SIG-M5 (cell line): ENCODE results near the gene CNGB1.
"Not testable (repeated sequence)": the region's sequence is repeated elsewhere in the genome, so short reads cannot be mapped to it uniquely, and the experiment has no call there.

Experiments
- DNase-seq: peaks from one replicate; lab custom pipeline; 2025; lab: John Stamatoyannopoulos, UW

The CNGB1 gene

GRCh38 chr16:57997176-57997527 is 26.2 kb upstream of the CNGB1 start:
- no peak for DNase-seq

GRCh38 chr16:57996406-57997175 is 25.7 kb upstream of the CNGB1 start:
- no peak for DNase-seq

- DNase-seq: no peak
These were observed 24.9 kb upstream of the CNGB1 start for GRCh38 chr16:57995721-57996405.

- no peak for DNase-seq
These were observed 23.9 kb upstream of the CNGB1 start for GRCh38 chr16:57994778-57995177.

GRCh38 chr16:57994361-57994760 is 23.4 kb upstream of the CNGB1 start:
- DNase-seq: no peak

- no peak for DNase-seq
These were observed 23.0 kb upstream of the CNGB1 start for GRCh38 chr16:57993897-57994296.

- no peak for DNase-seq
These were observed 22.5 kb upstream of the CNGB1 start for GRCh38 chr16:57993438-57993837.

GRCh38 chr16:57992084-57992483 is 21.2 kb upstream of the CNGB1 start:
- DNase-seq: no peak

GRCh38 chr16:57991551-57992059 is 20.7 kb upstream of the CNGB1 start:
- no peak for DNase-seq

GRCh38 chr16:57988929-57989328 is 18.0 kb upstream of the CNGB1 start:
- no peak for DNase-seq

- no peak for DNase-seq
These were observed 16.7 kb upstream of the CNGB1 start for GRCh38 chr16:57987441-57988177.

- no peak for DNase-seq
These were observed 15.3 kb upstream of the CNGB1 start for GRCh38 chr16:57986196-57986595.

GRCh38 chr16:57985204-57986181 is 14.6 kb upstream of the CNGB1 start:
- DNase-seq: no peak

- no peak for DNase-seq
These were observed 13.7 kb upstream of the CNGB1 start for GRCh38 chr16:57984443-57985203.

GRCh38 chr16:57982385-57982784 is 11.5 kb upstream of the CNGB1 start:
- no peak for DNase-seq

- no peak for DNase-seq
These were observed 10.7 kb upstream of the CNGB1 start for GRCh38 chr16:57981636-57982035.

GRCh38 chr16:57979006-57979585 is 8.2 kb upstream of the CNGB1 start:
- no peak for DNase-seq

GRCh38 chr16:57978070-57978465 is 7.1 kb upstream of the CNGB1 start:
- not testable (repeated sequence) for DNase-seq

- no peak for DNase-seq
These were observed 6.6 kb upstream of the CNGB1 start for GRCh38 chr16:57977418-57978069.

GRCh38 chr16:57976331-57976796 is 5.4 kb upstream of the CNGB1 start:
- DNase-seq: no peak
